KMS-11 (cell line): ENCODE measurements around the gene KIFC3.

Source experiments
- H2AFZ ChIP-seq: fragments of 200-600 bp; sonication (generic); 2 replicates; pipeline ENCODE4 v1.6.1; 2016; ENCODE audit warnings: antibody characterized with exemption, mixed run types, low read depth
- H3K27ac ChIP-seq: fragments of 200-600 bp; sonication (generic); 2 replicates; pipeline ENCODE4 v1.6.1; 2016; ENCODE audit warnings: mild to moderate bottlenecking, mixed run types
- H3K27me3 ChIP-seq: fragments of 200-600 bp; sonication (generic); 2 replicates; pipeline ENCODE4 v1.6.1; 2017; ENCODE audit warnings: mild to moderate bottlenecking, low read depth, mixed run types, moderate library complexity; ENCODE audit not compliant: insufficient read depth
- H3K36me3 ChIP-seq: fragments of 200-600 bp; sonication (generic); 2 replicates; pipeline ENCODE4 v1.6.1; 2017; ENCODE audit warnings: mild to moderate bottlenecking, mixed run types; ENCODE audit not compliant: insufficient read depth
- H3K4me1 ChIP-seq: fragments of 200-600 bp; sonication (generic); 2 replicates; pipeline ENCODE4 v1.6.1; 2016; ENCODE audit warnings: mild to moderate bottlenecking, low read depth, mixed run types; ENCODE audit not compliant: poor library complexity, severe bottlenecking
- H3K4me2 ChIP-seq: fragments of 200-600 bp; sonication (generic); 2 replicates; pipeline ENCODE4 v1.7.0; 2016; ENCODE audit warnings: mild to moderate bottlenecking, mixed run types
- H3K4me3 ChIP-seq: fragments of 200-600 bp; sonication (generic); IDR thresholded peaks from 2 replicates; pipeline ENCODE4 v1.6.1; 2017; ENCODE audit warnings: low read depth, low read length, mixed read lengths; ENCODE audit not compliant: insufficient read depth
- H3K79me2 ChIP-seq: fragments of 200-600 bp; sonication (generic); 2 replicates; pipeline ENCODE4 v1.6.1; 2016; ENCODE audit warnings: low read depth, mixed run types; ENCODE audit not compliant: insufficient read depth
- H3K9ac ChIP-seq: fragments of 200-600 bp; sonication (generic); 2 replicates; pipeline ENCODE4 v1.6.1; 2016; ENCODE audit warnings: mild to moderate bottlenecking, mixed run types
- H4K20me1 ChIP-seq: fragments of 200-600 bp; sonication (generic); 2 replicates; pipeline ENCODE4 v1.6.1; 2016; ENCODE audit warnings: mild to moderate bottlenecking, mixed run types; ENCODE audit not compliant: insufficient read depth
- TF ChIP-seq, protein P1 (sequence below): fragments of 200-600 bp; sonication (generic); conservative IDR thresholded peaks from 2 replicates; pipeline ENCODE4 v1.6.1; 2017; ENCODE audit warnings: low read depth, mild to moderate bottlenecking, antibody characterized with exemption, low read length, moderate library complexity, mixed read lengths

KIFC3 gene

DNA sequence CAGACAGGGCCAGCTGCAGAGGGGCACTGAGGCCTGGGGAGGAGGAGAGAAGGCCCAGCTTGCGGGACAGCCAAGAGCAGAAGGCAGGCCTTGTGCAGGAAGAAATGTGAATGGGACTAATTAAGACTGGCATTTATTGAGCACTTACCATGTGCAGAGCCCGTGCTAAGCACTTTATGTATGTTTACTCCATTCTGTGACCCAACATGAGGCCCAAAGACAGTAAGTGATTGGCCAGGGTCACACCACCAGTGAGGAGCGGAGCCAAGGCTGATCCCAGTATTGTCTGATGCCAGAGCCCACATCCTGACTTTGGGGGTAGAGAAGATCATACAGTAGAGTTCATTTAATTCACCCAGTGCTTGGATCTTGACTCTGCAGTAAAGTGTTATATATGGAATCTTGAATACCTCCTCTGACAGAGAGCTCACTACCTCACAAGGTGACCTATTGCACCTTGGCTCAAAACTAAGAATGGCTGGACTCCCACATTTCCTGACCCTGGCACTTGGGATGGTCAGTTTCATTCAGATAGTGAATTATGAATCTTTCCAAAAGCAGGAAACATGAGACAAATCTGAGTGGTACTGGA is 53.1 kb downstream of the KIFC3 start:
- Histone ChIP-seq H3K4me1 (no peaks in the 10 kb centered on the region), H3K79me2 (no peaks in the 10 kb centered on the region), H4K20me1 (no peaks in the 10 kb centered on the region), H3K27me3 (no peaks in the 10 kb centered on the region), H3K27ac (no peak overlapping the region), H3K9ac (no peak overlapping the region), H3K4me3 (no peak overlapping the region), H2AFZ (no peak overlapping the region), H3K36me3 (no peaks in the 10 kb centered on the region), H3K4me2 (no peak overlapping the region)
- TF ChIP-seq, protein P1, sequence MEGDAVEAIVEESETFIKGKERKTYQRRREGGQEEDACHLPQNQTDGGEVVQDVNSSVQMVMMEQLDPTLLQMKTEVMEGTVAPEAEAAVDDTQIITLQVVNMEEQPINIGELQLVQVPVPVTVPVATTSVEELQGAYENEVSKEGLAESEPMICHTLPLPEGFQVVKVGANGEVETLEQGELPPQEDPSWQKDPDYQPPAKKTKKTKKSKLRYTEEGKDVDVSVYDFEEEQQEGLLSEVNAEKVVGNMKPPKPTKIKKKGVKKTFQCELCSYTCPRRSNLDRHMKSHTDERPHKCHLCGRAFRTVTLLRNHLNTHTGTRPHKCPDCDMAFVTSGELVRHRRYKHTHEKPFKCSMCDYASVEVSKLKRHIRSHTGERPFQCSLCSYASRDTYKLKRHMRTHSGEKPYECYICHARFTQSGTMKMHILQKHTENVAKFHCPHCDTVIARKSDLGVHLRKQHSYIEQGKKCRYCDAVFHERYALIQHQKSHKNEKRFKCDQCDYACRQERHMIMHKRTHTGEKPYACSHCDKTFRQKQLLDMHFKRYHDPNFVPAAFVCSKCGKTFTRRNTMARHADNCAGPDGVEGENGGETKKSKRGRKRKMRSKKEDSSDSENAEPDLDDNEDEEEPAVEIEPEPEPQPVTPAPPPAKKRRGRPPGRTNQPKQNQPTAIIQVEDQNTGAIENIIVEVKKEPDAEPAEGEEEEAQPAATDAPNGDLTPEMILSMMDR: no peak

DNA sequence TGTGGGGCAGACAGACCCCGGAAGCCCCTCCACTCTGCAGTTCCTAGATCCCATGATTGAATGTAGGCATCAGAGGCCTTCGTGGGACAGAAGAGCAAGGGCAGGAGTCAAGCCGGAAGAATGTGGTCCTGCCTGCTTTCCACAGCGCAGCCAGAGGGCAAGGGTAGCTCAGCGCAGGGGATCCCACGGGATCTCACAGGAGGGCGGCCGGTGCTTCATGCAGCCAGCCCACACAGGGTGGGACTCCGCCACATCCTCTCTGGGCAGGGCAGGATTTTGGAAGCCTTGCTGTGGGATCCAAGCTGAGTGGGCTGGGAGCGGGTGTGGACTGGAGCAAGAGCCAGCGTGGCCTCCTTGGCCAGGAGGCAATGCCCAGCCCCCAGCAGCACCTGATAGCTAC is 53.7 kb downstream of the KIFC3 start:
- H4K20me1 ChIP-seq: no peaks in the 10 kb centered on the region
- no peaks in the 10 kb centered on the region for H3K79me2 ChIP-seq
- H3K4me1 ChIP-seq: no peaks in the 10 kb centered on the region
- H3K4me3 ChIP-seq: no peak overlapping the region
- no peaks in the 10 kb centered on the region for H3K27me3 ChIP-seq
- no peak overlapping the region for H3K9ac ChIP-seq
- TF ChIP-seq, protein P1: no peak
- H3K27ac ChIP-seq: no peak overlapping the region
- H2AFZ ChIP-seq: no peak overlapping the region
- no peaks in the 10 kb centered on the region for H3K36me3 ChIP-seq
- H3K4me2 ChIP-seq: no peak overlapping the region

DNA sequence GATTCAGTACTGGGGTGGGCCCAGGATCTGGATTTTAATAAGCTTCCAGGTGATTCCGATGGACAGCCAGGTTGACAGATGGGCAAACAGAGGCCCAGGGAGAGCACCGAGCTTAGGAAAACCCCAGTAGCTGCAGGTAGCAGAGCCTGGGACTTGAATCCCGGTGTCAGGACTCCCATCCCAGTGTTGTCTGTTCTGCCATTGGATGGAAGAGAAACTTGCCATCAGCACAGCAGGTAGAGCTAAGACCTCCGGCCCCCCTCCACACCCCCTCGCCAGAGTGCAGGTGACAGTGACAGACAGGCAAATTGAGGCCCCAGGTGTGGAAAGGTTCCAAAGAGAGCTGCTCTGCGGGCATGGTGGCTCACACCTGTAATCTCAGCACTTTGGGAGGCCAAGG is 54.3 kb downstream of the KIFC3 start:
- Histone ChIP-seq H2AFZ (no peak overlapping the region), H3K27me3 (no peaks in the 10 kb centered on the region), H3K4me1 (no peaks in the 10 kb centered on the region), H3K27ac (no peak overlapping the region), H3K4me3 (no peak overlapping the region), H3K36me3 (no peaks in the 10 kb centered on the region), H3K4me2 (no peak overlapping the region), H3K9ac (no peak overlapping the region), H3K79me2 (no peaks in the 10 kb centered on the region), H4K20me1 (no peaks in the 10 kb centered on the region)
- TF ChIP-seq, protein P1: no peak

DNA sequence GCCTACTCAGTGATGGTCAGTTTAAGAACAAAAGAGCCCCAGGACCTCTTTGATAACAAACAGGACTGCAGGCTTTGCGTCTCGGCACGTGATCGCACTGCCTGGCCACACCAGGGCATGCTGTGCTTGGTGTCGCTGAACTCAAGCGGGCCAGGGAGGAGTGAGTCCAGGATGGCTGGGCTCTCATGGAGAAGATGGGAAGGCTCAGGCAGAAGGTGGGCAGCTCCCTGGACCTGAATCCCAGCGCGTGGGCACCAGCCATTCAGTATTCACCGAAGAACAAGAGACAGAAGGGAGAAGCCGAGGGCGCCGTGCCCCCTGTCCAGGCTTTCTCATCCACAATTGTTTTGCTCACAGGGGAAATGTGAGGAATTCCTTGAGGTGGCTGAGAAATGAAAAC is 54.8 kb downstream of the KIFC3 start:
- no peak overlapping the region for H3K9ac ChIP-seq
- no peak overlapping the region for H3K27ac ChIP-seq
- H2AFZ ChIP-seq: no peak overlapping the region
- TF ChIP-seq, protein P1: no peak
- H3K27me3 ChIP-seq: no peaks in the 10 kb centered on the region
- no peaks in the 10 kb centered on the region for H4K20me1 ChIP-seq
- H3K4me3 ChIP-seq: no peak overlapping the region
- no peaks in the 10 kb centered on the region for H3K4me1 ChIP-seq
- no peaks in the 10 kb centered on the region for H3K79me2 ChIP-seq
- H3K36me3 ChIP-seq: no peaks in the 10 kb centered on the region
- no peak overlapping the region for H3K4me2 ChIP-seq
